Epithelial cell of proximal tubule (primary cell): Measurements from ENCODE around the gene SIK3. TPM values are rescaled to one million over a fixed set of nuclear protein-coding genes. Genes with fewer than 3 reads are reported as not detected.

Experiments used
- DNase-seq: peaks from one replicate; pipeline ENCODE4 v3.0.0-alpha.2; 2011; ENCODE audit warnings: low read depth
- H3K4me3 ChIP-seq: 2 replicates; pipeline ENCODE4 v1.5.1; 2011; ENCODE audit warnings: low read depth, mild to moderate bottlenecking, low read length
- total RNA-seq: library from RNA; depleted of rRNA; stranded (reverse); fragments of >200 nt; gene quantifications from 2 replicates; pipeline ENCODE4 v1.2.3, GENCODE V29; 2015
- TF ChIP-seq, protein P1 (sequence below): conservative IDR thresholded peaks from 2 replicates; pipeline ENCODE4 v1.5.1; 2012; ENCODE audit warnings: low read depth, mild to moderate bottlenecking, low read length

The SIK3 gene
- total RNA-seq, 1 donor from 2014 or later: 17.6 TPM

DNA sequence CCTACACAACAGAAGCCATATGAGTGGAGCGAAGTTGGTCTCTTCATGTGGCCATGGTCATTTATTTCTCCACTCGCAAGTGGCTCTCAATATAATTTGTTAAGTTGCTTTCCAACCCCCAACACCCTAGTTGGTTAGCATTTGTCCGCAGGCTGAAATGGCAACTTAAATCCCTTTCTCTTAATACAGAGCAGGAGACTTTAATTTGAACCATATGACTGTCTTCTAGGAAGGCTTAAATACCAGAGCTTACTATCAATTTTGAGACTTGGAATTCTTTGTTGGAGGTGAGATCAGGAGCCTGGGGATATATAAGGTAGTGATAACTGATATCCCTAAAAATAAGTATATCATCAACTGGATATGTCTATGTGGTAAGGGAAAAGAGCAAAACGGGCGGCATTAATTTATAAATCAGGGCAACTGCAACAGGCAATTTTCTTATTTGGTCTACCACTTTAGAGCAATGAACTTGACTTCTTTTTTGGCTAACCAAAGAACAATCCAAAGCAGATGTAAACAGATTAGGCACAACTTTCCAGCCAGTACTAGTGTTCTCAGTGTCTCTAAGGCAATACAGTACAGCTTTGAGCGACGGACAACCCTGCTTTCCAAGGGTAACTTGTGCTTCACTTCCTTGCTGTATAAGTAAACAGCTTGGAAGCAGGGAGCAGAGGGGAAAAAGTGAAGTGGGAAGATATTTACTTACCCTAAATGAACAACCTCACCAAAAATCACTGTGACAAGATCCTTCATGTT is 186.1 kb downstream of the SIK3 start:
- no peak overlapping the region for H3K4me3 ChIP-seq
- DNase-seq: no peak
- TF ChIP-seq, protein P1, sequence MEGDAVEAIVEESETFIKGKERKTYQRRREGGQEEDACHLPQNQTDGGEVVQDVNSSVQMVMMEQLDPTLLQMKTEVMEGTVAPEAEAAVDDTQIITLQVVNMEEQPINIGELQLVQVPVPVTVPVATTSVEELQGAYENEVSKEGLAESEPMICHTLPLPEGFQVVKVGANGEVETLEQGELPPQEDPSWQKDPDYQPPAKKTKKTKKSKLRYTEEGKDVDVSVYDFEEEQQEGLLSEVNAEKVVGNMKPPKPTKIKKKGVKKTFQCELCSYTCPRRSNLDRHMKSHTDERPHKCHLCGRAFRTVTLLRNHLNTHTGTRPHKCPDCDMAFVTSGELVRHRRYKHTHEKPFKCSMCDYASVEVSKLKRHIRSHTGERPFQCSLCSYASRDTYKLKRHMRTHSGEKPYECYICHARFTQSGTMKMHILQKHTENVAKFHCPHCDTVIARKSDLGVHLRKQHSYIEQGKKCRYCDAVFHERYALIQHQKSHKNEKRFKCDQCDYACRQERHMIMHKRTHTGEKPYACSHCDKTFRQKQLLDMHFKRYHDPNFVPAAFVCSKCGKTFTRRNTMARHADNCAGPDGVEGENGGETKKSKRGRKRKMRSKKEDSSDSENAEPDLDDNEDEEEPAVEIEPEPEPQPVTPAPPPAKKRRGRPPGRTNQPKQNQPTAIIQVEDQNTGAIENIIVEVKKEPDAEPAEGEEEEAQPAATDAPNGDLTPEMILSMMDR: no peak

DNA sequence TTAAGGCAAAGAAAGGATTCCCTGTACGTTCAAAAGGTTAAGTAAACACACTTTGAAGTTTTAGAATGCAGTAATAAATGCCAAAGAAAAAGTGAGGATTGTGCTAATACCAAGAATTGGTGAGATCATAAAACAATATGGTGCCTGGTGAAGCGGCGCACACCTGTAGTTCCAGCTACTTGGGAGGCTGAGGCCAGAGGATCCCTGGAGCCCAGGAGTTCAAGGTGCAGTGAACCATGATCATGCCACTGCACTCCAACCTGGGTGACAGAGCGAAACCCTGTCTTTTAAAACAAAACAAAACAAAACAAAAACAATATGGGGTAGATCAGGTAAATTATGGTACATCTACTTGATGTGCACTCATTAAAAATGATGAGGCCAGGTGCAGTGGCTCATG is 187.4 kb downstream of the SIK3 start:
- H3K4me3 ChIP-seq: no peak overlapping the region

DNA sequence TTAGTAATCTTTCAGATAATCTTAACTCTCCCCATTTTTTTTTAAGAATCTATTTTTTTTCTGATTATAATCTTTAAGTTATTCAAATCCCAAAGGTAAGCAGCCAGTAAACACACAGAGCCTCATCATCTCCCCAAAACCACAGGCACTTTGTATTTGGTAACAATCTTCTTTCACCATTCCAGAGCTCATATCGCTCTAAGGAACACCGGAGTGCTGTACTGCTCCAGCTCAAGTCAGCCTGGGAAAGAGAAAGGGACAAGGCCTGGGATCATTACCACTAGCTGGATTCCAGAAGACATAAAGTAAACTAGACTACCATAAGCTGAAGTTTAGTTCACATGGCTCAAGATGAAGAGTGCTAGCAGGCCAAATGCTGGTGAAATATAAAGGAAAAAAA is 187.8 kb downstream of the SIK3 start:
- TF ChIP-seq, protein P1: no peak
- H3K4me3 ChIP-seq: no peak overlapping the region
- DNase-seq: no peak

More for the DNA sequence above, 187.4 kb downstream of the SIK3 start:
- no peak for DNase-seq
- TF ChIP-seq, protein P1: no peak

DNA sequence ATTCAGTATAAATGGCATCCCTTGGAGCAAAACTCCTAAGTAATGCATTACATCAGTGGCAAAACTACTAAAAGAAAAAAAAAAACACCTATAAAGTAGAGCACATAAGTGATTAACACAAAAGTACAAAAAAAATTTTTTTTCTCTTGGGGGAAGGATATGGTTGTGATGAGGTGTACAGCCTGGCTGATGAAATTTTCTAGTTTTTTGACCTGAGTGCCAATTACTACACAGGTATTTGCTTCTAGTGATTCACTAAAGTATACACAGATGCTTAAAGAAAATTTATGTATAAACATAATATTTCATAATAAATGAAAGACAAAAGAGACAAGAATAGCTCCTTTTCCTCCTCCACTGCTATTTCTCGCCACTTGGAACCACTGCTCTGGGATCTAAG is 189.0 kb downstream of the SIK3 start:
- DNase-seq: no peak
- H3K4me3 ChIP-seq: no peak overlapping the region
- TF ChIP-seq, protein P1: no peak

DNA sequence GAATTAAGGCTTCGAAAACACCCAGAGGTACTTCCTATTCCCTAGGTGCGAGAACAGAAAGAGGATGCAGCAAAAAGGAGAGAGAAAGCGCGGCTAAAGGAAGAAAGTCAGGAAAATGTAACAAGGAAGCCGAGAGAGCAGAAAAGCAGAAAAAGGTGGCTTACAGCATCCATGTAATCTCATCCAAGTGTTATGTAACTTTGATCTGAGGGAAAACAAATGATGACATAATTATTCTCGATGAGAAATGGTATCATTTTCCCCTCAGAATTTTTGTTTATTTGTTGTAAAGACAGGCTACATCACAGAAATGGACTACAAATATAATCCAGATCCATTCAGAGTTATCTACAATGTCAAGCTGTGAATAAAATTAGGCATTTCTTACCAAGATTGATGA is 191.7 kb downstream of the SIK3 start:
- TF ChIP-seq, protein P1: no peak
- no peak for DNase-seq

DNA sequence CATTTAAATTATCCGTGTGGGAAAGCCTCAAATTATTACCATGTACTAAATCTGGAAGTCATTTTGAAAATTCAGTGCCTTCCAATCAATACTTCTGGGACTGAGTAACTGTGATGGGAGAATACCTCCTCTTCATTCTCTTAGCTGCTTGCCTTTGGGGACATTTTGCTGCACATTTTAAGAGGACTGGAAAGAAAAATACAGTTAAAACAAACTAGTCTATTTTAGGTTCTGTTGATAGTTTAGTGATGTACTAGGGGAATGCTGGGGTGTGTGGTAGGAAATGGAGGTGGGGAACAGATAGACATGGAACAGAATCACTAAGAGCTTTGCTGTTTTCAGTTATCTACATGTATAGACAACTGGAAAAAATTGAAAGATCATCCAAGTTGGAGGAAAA is 195.1 kb downstream of the SIK3 start:
- H3K4me3 ChIP-seq: no peak overlapping the region
- no peak for DNase-seq
- TF ChIP-seq, protein P1: no peak

More for the DNA sequence above, 191.7 kb downstream of the SIK3 start:
- H3K4me3 ChIP-seq: no peak overlapping the region
